GM12864 (cell line): Measurements from ENCODE around the gene DIP2C.

Experiments
- DNase-seq: peaks from one replicate; pipeline ENCODE4 v3.0.0-alpha.2; 2011; ENCODE audit warnings: low read depth
- H3K4me3 ChIP-seq: 2 replicates; pipeline ENCODE4 v1.5.1; 2011; ENCODE audit warnings: mild to moderate bottlenecking, low read depth, low read length, control low read depth
- TF ChIP-seq, protein P1 (sequence below): IDR thresholded peaks from 2 replicates; pipeline ENCODE4 v1.5.1; 2011; ENCODE audit warnings: low read depth, mild to moderate bottlenecking, moderate library complexity, low read length, control low read depth, inconsistent platforms; ENCODE audit errors: missing control alignments

The DIP2C gene

GRCh38 chr10:641149-642010, 48.1 kb downstream of the DIP2C start:
- DNase-seq: no peak
- TF ChIP-seq, protein P1, sequence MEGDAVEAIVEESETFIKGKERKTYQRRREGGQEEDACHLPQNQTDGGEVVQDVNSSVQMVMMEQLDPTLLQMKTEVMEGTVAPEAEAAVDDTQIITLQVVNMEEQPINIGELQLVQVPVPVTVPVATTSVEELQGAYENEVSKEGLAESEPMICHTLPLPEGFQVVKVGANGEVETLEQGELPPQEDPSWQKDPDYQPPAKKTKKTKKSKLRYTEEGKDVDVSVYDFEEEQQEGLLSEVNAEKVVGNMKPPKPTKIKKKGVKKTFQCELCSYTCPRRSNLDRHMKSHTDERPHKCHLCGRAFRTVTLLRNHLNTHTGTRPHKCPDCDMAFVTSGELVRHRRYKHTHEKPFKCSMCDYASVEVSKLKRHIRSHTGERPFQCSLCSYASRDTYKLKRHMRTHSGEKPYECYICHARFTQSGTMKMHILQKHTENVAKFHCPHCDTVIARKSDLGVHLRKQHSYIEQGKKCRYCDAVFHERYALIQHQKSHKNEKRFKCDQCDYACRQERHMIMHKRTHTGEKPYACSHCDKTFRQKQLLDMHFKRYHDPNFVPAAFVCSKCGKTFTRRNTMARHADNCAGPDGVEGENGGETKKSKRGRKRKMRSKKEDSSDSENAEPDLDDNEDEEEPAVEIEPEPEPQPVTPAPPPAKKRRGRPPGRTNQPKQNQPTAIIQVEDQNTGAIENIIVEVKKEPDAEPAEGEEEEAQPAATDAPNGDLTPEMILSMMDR: no peak
- H3K4me3 ChIP-seq: no peak overlapping the region

GRCh38 chr10:640673-641045, 48.8 kb downstream of the DIP2C start:
- no peak overlapping the region for H3K4me3 ChIP-seq
- TF ChIP-seq, protein P1: no peak
- DNase-seq: no peak

- TF ChIP-seq, protein P1: no peak
- no peak overlapping the region for H3K4me3 ChIP-seq
- no peak for DNase-seq
These were observed 49.5 kb downstream of the DIP2C start for GRCh38 chr10:639751-640672.

DNA sequence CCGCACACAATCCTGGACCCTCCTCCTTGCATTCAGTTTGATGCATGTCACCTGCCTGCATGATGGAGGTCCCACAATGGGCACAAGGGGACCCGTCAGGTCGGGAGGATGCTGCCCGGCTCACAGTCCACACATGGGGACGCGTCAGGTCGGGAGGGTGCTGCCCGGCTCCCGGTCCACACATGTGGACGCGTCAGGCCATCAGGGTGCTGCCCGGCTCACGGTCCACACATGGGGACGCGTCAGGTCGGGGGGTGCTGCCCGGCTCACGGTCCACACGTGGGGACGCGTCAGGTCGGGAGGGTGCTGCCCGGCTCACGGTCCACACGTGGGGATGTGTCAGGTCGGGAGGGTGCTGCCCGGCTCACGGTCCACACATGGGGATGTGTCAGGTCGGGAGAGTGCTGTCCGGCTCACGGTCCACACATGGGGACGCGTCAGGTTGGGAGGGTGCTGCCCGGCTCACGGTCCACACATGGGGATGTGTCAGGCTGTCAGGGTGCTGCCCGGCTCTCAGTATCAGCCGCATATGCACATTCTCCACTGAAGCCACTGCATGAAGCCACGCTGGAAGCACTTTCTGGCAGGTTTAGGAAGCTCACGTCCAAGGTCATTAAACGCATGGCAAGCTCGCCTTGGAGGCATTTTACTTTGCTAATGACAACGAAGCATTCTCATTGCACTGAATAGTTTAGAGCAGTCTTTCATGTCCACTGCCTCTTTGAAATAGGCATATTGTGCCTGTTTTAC, 50.3 kb downstream of the DIP2C start:
- no peak for DNase-seq
- TF ChIP-seq, protein P1: no peak

GRCh38 chr10:637771-638195, 51.7 kb downstream of the DIP2C start:
- no peak for DNase-seq
- TF ChIP-seq, protein P1: no peak
- H3K4me3 ChIP-seq: no peak overlapping the region

More for the DNA sequence above, 50.3 kb downstream of the DIP2C start:
- no peak overlapping the region for H3K4me3 ChIP-seq

DNA sequence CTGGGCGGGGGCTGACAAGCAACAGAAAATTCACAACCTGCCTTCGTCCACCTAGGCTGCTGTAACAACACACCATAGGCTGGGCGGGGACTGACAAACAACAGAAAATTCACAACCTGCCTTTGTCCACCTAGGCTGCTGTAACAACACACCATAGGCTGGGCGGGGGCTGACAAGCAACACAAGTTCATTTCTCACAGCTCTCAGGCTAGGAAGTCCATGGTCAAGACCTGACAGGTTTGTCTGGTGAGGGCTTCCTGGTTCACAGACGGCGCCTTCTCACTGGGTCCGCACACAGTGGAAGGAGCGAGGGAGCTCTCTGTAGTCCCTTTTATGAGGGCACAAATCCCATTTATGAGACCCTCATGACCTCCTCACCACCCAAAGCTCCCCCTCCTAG, 52.2 kb downstream of the DIP2C start:
- no peak overlapping the region for H3K4me3 ChIP-seq
- TF ChIP-seq, protein P1: no peak
- DNase-seq: no peak
